GM23338 (cell line): ENCODE results near the gene PIGA.

Experiments used
- EZH2 ChIP-seq: fragments of 200-600 bp; sonication (generic); IDR thresholded peaks from one replicate; pipeline ENCODE4 v1.8.0; 2017; ENCODE audit warnings: antibody characterized with exemption, mild to moderate bottlenecking, low read depth; ENCODE audit not compliant: unreplicated experiment
- EZH2phosphoT487 ChIP-seq: fragments of 200-600 bp; sonication (generic); IDR thresholded peaks from one replicate; pipeline ENCODE4 v1.8.1; 2018; ENCODE audit warnings: antibody characterized with exemption; ENCODE audit not compliant: unreplicated experiment
- NANOG ChIP-seq: IDR thresholded peaks from 2 replicates; pipeline ENCODE4 v1.6.1; 2016; ENCODE audit warnings: antibody characterized with exemption, borderline replicate concordance
- POLR2AphosphoS5 ChIP-seq: IDR thresholded peaks from 2 replicates; pipeline ENCODE4 v1.6.1; 2016; ENCODE audit warnings: antibody characterized with exemption, low read depth
- ZNF331 ChIP-seq: fragments of 250-450 bp; sonication (Bioruptor Pico); IDR thresholded peaks from 2 replicates; pipeline ENCODE4 v1.5.0; 2020; ENCODE audit warnings: low read depth, mild to moderate bottlenecking, moderate library complexity
- TF ChIP-seq, protein P1 (sequence below), 2 experiments: fragments of 200-600 bp in 1 of 2; sonication (generic) in 1 of 2; conservative IDR thresholded peaks; 2 replicates each; pipeline versions ENCODE4 v1.5.1 to v1.6.1; 2016 to 2017; ENCODE audit warnings: antibody characterized with exemption in 2 of 2, low read depth in 2 of 2, mild to moderate bottlenecking in 2 of 2, moderate library complexity in 1 of 2

DNA sequence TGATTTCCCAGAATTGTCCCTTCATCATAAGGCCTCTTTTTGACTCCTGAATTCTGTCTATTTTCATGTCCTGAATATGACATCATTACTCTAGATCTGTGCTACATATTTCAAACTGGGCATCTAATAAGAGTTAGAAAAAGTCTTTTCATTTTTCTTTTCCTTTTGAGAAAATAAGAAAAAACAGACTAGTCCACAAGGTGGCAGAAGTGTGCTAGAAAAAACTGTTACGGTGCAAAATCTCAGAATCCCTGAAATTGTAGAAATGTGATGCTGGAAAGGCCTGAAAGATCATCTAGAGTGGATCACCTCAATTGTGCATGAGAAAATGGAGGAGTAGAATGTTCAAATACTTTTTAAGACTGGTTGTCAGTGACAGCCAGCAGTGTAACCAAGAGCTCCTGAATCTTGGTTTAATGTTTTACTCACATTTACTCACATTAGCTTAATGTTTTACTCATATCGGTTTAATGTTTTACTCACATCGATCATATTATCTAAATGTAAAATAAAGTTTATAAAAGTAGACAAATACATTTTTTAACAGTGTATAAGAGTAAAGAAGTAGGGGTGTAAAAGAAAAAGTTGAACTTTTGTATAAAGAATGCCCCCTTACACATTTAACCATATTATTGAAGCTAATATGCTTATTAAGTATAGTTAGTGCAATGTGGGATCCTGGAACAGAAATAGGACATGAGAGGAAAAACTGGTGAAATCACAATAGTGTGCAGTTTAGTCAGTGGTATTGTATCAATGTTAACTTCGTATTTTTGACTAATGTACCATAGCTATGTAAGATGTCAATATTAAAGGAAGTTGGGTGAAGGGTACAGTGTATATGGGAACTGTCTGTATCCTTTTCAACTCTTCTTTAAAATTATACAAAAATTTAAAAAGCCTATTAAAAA lies 35.1 kb downstream of the PIGA start:
- TF ChIP-seq ZNF331 (CRISPR knock-in tag) (no peak), EZH2 (no peak), POLR2AphosphoS5 (no peak), NANOG (no peak), EZH2phosphoT487 (no peak)
- TF ChIP-seq, protein P1, sequence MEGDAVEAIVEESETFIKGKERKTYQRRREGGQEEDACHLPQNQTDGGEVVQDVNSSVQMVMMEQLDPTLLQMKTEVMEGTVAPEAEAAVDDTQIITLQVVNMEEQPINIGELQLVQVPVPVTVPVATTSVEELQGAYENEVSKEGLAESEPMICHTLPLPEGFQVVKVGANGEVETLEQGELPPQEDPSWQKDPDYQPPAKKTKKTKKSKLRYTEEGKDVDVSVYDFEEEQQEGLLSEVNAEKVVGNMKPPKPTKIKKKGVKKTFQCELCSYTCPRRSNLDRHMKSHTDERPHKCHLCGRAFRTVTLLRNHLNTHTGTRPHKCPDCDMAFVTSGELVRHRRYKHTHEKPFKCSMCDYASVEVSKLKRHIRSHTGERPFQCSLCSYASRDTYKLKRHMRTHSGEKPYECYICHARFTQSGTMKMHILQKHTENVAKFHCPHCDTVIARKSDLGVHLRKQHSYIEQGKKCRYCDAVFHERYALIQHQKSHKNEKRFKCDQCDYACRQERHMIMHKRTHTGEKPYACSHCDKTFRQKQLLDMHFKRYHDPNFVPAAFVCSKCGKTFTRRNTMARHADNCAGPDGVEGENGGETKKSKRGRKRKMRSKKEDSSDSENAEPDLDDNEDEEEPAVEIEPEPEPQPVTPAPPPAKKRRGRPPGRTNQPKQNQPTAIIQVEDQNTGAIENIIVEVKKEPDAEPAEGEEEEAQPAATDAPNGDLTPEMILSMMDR (conservative IDR thresholded peaks at IDR 0.05; ENCODE audit: low read depth in 2 of 2): peak; percentile 41 to 57
